ENCODE results near the gene NUDCD3.
"Not testable (repeated sequence)": the region's sequence is repeated elsewhere in the genome, so short reads cannot be mapped to it uniquely, and the experiment has no call there.

NUDCD3 gene

DNA sequence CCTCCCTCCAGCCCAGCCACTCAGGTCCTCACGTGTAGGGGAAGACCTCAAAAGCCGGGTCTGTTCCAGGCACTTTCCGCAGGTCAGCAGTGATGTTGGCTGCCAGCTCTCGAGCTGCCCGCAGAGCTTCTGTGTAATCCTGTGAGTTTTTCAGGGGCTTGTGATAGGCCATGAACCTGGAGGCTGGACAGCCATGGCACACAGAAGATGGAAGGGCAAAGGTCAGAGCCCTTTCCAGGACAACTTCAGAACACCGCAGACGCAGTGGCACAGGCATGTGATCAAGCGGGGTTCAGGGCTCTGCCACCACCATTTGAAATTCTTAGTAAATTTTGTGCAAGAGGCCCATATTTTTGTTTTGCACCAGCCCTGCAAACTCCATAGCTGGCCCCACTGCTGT lies 26.7 kb upstream of the NUDCD3 start:
- no peak for DNase-seq

DNA sequence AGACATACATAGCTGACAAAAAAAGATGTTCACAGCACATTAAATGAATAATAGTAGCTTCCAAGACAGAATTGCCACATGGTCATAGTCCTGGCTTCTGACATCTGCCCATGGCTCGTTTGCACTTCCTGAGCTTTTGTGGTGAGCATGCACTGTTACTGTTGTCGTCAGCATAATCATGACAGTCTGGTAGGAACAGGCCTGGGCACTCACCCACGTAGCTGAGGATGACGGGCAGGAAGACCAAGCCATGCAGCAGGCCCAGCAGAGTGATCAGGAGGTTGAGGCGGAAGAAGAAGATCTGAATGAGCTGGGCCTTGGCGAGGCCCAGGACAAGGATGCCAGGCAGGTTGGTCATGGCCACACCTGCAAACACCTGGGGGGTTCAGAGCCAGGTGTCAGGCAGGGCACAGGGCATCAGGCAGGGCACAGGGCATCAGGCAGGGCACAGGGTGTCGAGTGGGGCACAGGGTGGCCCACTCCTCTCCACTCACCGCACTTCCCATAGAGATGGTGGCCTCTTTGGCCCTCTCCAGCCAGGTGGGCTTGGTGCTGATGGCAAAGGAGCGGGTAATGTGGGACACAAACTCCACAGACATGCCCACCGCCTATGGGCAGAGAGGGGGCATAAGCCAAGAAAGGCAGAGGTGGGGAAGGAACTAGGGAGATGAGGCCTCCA lies 25.3 kb upstream of the NUDCD3 start:
- no peak for DNase-seq

DNA sequence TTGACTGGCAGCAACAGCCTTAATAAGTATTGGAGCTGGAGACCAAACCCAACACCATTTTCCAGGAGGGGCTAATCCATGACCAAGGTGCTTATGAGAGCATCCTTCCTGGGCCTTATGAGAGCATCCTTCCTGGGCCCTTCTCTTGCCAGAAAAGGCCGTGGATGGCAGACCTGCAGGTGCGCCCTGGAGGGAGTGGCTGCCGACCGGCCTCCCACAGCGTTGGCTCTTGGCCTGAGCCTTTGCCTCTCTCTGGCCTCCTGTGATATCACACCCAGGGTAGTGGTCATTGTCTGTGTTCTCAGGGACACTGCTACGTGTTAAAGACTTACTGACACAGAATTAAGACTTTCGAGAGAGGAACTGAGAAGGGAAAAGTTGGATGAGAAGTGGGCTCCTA lies 22.3 kb upstream of the NUDCD3 start:
- DNase-seq: no peak

DNA sequence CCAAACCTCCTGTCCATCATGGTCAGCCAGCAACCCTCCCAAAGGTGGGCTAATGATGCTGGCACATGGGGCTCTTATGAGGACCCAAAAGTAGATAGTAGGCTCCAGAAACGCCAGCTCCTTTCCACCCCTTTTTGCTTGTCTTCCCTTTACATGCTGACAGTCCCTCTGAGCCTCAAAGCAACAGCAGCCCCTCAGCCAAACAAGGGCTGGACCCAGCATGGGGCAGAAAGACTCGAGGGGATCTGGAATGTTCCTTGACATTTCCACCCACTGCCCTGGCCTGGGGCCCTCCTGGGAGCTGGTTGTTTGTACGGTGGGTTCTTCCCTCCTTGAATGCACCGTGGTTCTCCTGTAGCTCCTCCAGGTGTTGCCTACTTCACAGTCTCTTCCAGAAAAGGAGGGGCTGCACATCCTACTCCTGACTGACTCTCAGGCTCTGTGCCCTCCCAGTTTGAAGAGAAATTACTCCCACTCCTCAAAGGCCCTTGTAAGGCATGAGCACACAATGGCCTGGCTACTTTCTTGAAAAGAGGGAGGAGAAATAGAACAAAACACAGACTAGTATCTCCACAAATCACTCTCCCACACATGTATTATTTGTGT lies 21.5 kb upstream of the NUDCD3 start:
- DNase-seq: no peak

DNA sequence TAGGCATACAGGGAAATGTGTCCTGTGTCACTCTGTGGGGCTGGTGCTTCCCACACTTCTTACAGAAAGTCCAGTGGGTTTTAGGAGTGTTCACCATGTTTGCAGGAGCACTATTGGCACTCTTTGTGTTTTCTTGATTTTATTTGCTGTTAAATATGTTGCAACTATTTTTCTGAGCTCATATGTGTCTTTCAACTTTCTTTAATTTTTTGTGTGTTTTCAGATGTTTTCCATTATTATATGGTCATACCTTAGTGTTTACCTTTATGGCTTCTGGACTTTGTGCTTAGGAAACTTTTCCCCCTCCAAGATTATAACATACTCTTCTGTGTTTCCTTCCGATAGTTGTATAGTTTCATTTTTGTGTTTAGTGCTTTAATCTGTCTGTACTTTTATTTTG lies 20.8 kb upstream of the NUDCD3 start:
- no peak for DNase-seq

DNA sequence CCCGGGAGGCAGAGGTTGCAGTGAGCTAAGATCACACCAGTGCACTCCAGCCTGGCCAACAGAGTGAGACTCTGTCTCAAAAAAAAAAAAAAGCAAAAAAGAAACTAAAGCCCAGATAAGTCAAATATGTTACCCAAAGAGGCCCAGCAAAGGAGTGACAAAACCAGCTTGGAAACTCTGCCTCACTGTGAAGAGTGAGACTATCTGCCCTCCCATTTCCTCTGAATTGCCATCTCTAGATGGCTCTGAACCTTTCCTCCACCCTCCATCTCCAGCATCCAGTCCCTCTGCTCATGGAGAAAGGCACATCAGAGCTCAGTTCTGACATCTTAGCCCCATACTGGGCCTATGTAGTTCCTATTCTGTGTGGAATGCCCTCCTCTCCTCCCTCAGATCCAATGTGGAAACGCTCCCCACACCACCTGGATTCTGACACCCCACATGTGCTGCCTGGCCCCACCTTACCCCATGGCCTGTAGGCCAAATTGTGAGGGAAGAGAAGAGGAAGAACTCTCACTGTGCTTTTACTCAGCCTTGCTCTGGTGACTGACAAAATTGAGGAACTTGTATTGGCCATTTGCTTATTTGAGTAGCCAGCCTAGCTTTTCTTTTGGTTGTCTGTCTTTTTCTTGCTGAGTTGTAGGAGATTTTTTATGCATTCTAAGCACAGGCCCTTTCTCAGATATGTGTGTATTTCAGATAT lies 18.0 kb upstream of the NUDCD3 start:
- DNase-seq: no peak

DNA sequence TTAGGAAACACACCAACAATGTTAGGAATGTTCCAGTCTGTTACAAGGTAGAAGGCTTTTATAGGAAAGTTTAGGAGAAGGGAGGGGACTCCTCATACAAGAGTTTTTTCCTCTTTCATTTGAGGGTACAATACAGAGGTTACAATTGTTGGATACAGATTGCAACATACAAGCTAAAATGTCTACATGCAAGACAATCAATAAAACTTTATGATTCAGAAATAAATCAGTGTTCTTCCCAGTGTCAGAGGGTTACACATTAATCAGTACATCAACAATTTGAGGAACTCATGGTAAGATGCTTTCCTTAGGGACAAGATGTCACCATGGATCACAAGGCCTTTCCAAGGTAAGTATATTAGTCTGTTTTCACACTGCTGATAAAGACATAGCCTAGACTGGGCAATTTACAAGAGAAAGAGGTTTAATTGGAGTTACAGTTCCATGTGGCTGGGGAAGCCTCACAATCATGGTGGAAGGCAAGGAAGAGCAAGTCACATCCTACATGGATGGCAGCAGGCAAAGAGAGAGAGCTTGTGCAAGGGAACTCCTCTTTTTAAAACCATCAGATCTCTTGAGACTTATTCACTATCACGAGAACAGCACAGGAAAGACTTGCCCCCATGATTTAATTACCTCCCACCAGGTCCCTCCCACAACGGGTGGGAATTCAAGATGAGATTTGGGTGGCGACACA lies 16.3 kb upstream of the NUDCD3 start:
- DNase-seq: not testable (repeated sequence)

DNA sequence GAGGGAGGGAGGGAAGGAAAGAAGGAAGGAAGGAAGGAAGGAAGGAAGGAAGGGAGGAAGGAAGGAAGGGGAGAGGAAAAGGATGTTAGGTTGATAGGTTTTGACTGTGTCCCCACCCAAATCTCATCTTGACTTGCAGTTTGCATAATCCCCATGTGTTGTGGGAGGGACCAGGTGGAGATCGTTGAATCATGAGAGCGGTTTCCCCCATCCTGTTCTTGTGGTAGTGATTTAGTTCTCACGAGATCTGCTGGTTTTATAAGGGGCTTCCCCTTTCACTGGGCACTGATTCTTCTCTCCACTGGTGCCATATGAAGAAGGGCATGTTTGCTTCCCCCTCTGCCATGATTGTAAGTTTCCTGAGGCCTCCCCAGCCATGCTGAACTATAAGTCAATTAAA lies 15.1 kb upstream of the NUDCD3 start:
- DNase-seq: no peak

DNA sequence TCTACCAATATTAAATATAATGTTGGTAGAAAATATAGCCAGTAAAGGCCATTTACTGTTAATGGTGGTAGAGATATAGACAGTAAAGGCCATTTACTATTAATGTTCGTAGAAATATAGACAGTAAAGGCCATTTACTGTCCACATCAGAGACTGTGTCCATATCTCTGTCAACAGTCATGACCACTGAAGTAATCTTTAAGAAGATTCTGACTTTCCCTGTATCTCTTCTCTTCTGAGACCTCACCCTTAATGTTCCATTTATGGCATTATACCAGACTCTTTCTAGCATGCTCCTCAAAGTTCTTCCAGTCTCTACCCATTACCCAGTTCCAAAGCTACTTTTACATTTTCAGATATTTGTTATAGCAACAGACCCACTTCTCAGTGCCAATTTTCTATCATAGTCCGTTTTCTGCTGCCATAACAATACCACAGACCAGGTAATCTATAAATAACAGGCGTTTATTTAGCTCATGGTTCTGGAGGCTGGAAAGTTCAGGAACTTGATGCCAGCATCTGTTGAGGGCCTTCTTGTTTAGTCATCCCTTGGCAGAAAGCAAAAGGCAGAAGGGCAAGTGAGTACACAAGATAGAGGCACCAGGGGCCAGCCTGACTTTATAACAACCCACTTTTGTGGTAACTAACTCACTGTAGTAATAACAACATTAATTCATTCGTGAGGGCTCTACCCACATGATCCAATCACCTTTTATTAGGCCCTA lies 7.9 kb upstream of the NUDCD3 start:
- DNase-seq: no peak

DNA sequence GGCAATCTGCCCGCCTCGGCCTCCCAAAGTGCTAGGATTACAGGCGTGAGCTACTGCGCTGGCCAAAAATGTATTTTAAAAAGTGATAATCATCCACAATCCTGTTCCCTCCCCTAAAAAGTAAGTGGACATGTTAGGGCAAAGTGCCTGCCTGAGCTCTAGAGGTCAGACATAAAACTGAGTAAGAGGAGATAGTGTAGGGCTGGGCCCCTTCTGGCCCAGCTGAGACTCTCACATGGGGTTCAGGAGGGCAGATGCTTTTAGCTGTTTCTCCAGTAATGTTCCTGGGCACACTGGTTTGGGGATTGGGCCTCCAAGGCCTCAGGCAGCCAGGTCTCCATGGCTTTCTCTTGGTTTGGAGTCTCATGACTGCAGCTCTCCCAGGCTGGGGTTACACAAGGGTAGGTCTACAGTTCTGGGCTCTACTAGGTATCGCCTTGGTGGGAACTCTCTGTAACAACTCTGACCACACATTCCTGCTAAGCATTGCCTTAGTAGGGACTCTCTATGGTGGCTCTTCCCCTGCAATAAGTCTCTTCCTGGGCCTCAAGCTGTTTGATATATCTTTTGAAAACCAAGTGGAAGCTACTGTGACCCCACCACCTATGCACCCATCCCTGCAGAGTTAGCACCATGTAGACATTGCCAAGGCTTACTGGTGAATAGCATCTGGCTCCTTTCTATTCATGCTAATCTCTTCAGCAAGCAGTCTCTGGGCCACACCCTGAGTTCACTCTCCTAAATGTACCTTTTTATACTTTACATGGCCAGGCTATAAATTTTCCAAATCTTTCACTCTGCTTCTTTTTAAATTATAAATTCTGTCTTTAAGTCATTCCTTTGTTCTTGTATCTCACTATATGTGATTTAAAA lies 6.9 kb upstream of the NUDCD3 start:
- no peak for DNase-seq

DNA sequence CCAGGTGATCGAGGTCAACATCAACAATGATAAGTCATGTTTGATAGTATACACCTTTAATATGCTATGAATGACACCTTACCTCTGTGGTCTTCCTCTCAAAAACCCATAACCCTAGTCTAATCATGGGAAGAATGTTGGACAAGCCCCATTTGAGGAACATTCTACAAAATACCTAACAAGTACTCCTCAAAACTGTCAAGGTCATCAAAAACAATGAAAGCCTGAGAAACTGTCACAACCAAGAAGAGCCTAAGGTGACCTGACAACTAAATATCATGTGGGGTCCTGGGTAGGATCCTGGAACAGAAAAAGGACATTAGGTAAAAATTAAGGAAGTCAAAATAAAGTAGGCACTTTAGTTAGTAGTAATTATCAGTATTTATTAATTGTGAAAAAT lies 5.9 kb upstream of the NUDCD3 start:
- DNase-seq: no peak

DNA sequence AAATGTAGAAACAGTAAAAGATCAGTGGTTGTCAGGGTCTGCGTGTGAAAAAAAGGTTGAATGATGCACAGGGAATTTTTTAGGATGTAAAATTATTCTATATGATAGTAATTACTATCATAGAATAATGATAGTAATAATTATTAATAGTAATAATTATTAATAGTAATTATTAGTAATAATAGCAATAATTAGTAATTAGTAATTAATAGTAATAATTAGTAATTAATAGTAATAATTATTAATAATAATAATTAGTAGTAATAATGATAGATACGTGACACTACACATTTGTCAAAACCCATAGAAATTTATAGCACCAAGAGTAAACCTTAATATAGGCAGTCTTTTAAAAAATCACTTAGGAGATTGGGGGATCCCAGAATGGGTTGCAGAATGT lies 4.5 kb upstream of the NUDCD3 start:
- DNase-seq: no peak

DNA sequence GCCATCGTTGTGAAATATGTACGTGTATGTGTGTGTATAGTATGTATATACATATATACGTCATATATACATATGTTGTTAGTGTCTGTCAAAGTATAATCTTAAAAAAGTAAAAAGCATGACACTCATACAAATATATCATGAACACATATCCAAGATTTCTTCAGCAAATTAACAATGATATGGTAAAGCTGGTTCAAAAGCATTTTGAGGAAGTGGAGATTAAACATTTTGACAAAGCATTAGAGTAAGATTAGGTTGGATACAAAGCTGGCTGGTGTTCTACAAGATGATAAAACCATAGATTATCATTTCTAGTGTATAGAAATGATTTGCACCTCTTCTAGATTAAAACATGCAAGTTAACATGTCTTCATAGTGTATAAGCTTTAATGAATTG lies 771 bp upstream of the NUDCD3 start:
- no peak for DNase-seq

DNA sequence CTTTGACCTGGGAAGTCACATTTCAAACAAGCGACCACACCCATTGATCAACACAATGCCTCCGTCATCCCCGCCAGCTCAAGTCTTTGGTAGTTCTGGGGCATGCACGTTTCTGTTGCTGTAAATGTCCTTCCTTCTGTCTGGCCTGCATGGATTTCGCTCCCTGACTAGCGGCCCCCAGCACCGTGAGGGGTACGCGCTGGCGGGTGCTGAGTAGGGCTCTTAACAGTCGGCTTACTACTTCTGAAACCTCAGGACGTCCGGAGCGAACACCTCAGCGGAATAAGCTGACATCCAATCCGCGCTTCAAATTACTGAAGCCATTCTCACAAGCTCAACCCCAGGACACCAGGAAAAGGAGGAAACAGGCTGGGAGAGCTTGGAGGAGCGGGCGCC lies 505 bp downstream of the NUDCD3 start:
- DNase-seq: no peak

DNA sequence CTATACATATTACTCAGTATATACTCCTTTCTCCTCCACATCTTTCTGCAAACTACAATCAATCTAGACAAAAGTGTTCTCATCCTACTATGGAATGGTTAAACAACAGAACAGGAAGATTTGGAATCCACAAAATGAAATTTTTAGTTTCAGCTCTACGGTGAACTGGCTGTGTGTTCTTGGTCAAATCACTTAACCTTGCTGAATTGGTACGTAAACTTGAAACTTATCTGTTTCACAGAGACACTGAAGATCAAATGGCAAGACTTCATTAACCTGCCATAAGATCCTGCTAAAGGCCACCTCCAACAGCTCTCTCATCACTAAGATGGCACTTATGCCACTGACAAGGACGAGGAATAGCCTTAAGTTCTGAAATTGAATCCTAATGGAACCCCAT lies 1.5 kb downstream of the NUDCD3 start:
- no peak for DNase-seq

DNA sequence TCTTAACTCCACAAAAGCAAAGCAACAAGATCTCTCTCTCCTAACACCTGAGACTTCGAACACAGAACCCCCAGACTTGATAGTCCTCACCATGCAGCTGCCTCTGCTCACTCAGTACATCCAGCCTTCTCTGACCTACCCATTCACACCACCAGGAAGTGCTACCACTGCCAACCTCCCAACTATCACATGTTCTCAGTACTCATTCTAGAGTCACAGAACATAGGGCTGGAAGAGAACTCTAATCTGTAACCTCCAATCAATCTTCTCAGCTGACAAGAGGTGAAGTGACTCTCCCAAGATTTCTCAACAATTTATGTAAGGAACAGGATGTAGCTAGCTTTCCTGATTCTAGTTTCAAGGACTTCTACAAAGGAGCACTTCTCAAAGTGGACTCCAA lies 3.8 kb downstream of the NUDCD3 start:
- DNase-seq: no peak

DNA sequence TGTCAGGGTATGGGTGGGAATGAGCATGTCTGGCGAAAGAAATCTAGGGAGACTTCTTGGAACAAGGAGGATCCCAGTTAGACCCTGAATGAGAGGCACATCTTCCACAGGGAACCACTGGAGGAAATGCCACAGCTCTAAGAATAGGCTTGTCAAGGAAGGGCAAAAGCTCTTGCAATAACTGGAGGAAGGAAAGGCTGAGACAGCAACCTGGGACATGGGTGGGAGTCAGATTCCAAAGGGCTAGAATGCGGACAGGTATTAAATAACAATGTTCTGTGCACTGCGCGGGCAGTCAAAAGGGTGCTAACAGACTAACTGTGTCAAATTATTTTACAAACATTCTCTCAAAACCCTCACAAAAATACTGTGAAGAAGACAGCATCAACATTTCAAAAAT lies 4.5 kb downstream of the NUDCD3 start:
- no peak for DNase-seq

DNA sequence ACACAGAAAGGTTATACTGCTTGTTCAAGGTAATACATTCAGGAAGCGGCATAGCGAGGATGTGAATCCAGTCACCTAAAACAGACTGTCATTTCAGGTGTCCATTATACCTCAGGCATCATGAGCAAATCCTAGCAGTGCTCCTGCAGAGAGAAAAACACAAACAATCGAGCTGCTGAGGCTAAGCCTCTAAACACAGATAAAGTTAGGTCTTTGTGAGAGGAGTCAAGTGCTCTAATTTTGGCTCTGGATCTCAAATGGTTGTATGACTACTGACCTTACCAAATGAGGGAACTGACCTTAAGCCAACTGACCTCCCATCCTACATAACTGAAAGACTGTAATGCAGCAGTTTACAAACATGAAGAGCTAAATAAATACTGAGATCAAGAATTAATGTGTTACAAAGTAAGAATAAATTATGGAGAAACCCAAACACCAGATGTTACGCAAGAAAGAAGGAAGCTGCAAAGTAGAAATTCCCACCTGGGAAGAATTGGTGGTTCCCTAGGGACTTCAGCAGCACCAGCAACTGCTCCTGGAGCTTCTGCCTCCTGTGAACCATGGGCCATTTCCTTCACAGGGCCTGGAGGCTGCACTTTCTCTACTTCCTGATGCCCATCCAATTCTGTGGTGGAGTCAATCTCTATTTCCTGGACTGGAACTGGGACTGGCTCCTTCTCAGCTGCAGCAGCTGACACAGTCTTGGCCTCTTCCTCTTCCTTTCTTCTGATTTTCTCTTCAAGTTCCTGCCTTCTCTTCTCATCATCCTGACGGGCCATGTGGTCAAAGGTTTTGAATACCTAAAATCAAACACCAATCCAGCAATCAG lies 5.8 kb downstream of the NUDCD3 start:
- DNase-seq: no peak

DNA sequence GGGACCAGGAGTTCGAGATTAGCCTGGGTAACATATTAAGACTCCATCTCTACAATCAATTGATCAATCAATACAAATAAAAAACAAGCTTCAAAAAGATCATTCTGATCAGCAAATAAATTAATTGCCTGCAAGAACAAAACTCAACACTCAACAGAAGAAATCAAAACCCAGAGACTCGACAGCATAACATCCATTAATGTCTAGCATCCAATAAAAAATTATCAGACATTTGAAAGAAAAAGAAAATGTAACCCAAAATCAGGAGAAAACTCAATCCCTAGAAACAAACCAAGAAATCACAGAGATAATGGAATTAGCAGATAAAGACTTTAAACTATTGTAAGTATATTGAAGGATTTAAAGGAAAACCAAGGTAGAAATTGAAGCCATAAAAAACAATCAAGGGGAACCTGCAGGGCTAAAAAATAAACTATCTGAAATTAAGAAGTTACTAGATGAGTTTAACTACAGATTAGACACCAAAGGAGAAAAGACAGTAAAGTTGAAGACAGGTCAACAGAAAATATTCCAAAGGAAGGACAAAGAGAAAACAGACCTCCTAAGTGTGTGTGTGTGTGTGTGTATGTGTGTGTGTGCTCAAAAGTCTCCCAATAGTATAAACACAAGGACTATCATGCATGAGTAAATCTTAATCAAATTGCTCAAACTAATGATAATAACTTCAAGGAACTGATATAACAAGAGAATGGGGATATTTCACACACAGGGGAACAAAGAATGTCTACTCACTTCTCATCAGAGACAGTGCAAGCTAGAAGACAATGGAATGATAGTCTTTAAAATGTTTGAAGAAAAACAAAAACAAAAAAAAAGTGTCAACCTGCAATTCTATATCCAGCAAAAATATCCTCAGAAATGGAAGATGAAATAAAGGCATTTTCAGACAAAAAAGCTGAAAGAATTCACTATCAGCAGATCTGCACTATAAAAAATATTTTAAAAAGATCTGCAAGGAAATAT lies 7.7 kb downstream of the NUDCD3 start:
- no peak for DNase-seq

DNA sequence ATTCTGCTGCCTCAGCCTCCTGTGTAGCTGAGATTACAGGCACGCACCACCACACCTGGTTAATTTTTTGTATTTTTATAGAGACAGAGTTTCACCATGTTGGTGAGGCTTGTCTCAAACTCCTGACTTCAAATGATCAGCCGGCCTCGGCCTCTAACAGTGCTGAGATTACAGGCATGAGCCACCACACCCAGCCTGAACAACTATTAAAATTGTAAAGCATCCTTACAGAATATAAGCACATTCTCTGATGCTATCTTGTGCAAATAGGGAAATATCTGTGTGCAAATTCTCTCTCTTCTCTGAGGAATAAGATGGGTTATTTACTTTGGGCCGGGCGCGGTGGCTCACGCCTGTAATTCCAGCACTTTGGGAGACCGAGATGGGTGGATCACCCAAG lies 12.5 kb downstream of the NUDCD3 start:
- DNase-seq: no peak

Data from SHP77 (cell line).